GM18868 (cell line): ENCODE data around the gene TPRG1L.

Source experiments
- ATAC-seq: cut with Tn5 transposase; IDR thresholded peaks from one replicate; pipeline ENCODE4 v1.9.1; 2021; ENCODE audit warnings: mild to moderate bottlenecking, moderate library complexity; ENCODE audit not compliant: unreplicated experiment

The TPRG1L gene

DNA sequence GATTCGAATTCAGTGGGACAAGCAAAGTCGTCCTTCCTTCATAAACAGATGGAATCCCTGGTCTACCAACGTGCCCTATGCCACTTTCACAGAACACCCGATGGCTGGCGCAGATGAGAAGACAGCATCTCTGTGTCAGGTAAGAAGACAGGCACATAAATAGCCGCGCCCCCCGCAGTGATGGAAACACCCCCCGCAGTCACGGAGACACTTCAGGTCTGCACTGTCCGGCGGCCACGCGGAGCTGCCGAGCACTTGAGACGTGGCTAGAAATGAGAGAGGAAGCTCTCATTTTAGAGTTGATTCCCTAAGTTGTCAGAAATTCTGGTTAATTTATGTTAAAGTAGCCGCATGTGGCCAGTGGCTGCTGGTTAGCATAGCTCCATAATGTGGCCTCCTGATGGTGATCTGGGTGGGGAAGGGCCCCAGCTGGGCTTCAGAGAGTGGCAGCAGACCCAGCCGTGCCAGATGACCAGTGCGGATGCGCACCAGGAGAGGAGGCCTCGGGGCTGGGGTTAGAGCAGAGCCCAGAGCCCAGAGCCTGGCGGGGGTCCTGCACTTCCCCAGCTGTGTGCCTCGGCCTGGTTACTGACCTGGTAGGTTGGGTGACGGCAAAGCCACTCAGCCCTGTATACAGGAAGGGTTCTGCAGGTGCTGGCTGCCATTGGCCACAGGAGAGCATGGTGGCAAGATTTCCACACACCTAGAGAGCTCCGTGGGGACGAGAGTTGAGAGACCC lies 2.9 kb downstream of the TPRG1L start:
- no peak for ATAC-seq

DNA sequence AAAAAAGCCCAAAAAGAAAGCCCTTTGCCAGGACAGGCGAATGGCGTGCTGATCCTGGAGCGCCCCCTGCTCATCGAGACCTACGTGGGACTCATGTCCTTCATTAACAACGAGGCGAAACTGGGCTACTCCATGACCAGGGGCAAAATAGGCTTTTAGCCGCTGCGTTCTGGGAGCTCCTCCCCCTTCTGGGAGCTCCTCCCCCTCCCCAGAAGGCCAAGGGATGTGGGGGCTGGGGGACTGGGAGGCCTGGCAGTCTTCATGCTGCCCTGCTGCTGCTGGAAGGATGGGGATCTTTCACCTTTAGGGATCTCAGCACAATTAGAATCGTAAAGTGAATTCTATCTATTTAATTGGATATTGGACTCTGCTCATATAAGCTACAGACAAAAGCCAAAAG lies 3.6 kb downstream of the TPRG1L start:
- ATAC-seq: no peak

DNA sequence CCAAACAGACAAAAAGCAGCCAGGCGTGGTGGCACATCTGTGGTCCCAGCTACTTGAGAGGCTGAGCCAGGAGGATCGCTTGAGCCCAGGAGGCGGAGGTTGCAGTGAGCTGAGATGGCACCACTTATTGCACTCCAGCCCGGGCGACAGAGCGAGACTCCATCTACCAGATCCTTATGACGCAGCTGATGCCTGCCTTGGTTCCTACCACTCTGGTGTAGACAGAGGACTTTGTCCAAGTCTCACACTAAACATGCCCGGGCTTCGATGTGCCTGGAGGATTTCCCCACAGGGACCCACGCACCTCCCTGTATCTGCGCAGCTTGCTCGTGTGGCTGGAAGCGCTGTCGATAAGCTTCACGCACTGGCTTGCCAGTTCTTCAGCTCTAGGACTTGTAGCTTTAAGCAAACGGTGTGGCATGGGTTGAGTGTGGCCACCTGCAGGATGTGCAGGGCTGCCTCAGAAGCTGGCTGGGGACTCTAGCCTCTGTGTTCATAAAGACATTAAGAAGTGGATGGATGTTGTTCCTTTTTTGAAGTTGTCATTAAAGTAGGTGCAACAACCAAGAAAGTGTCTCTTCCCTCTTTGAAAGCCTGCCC lies 4.8 kb downstream of the TPRG1L start:
- ATAC-seq: no peak

DNA sequence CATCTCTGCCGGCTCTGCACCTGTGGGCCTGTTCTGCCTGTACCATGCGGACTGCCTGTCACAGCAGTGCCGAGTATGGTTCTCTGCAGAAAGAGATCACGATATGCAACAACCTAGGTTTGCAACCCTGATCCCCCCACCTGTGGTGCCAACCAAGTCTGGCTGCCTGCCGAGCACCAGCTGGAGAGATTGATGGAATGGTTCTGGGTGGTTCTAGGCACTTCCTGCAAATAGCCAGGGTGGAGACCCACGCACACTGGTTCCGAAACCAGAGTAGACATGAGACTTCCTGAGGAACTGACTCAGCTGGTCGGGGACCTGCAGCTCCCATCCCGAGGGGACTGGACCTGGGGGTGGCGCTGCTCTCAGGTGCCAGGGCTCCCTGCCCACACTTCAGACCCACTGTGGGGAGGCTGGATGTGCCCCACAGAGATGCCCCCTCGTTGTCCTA lies 5.4 kb downstream of the TPRG1L start:
- no peak for ATAC-seq

DNA sequence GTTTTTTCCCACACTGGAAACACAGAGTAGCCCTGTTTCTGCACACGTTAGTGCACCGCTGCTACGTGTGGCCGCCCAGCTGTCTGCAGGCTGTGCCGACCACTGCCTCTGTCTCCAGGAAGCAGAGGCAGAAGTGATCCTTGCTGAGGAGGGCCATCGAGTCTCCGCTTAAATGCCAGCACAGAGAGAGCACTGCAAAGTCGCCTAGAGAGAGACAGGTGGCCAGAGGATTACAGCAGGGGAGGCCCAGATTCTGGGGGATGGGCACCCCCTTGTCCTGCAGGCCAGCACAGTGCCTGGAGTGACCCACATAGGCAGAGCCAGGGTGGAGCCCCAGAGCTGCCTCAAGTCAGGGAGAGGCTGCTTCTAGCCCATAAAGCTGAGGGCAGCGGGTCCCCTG lies 6.1 kb downstream of the TPRG1L start:
- no peak for ATAC-seq

DNA sequence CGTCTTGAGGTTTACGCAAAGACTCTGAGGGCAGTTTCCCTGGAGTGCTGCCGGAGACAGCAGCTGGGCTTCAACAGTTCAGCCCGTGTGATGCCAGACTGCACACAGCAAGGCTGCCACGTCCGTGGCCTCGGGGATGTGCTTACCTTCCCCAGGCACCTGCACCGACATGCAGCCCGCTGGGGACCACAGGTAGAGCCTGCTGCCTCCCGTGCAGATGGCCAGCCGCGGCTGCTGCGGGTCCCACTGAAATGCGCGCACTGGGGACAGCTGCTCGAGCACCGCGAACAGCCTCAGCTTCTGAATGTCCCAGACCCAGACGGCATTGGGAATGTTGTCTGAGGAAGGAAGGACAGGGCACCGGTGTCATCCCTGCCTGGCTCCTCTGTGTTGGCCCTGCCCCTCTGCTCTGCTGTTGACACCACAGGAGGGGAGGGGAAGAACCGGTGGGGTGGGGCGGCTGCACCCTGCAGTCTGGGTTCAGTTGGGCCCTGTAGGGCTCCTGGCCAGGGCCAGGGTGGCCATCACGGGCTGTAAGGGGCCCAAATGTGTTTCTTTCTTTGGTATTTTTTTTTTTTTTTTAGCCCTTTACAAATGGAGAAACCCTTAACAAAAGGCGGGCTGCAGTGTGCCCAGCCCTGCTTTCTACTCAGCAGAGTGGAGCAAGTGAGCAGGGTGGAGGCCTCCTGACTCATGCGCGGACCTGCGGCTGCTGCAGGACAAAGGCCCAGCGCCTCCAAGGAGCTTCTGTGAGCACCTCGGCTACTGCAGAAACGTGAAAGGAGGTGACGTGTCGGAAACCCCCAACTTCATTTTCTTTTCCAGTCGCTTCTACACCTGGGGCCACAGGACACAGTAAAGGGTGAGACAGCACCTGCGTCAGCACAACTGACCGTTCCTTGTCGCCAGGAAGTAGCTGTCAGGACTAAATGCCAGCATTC lies 6.8 kb downstream of the TPRG1L start:
- no peak for ATAC-seq

- ATAC-seq: no peak
These were observed 7.5 kb downstream of the TPRG1L start for GRCh38 chr1:3632298-3632697.

GRCh38 chr1:3632716-3633343 lies 8.0 kb downstream of the TPRG1L start:
- ATAC-seq: no peak

DNA sequence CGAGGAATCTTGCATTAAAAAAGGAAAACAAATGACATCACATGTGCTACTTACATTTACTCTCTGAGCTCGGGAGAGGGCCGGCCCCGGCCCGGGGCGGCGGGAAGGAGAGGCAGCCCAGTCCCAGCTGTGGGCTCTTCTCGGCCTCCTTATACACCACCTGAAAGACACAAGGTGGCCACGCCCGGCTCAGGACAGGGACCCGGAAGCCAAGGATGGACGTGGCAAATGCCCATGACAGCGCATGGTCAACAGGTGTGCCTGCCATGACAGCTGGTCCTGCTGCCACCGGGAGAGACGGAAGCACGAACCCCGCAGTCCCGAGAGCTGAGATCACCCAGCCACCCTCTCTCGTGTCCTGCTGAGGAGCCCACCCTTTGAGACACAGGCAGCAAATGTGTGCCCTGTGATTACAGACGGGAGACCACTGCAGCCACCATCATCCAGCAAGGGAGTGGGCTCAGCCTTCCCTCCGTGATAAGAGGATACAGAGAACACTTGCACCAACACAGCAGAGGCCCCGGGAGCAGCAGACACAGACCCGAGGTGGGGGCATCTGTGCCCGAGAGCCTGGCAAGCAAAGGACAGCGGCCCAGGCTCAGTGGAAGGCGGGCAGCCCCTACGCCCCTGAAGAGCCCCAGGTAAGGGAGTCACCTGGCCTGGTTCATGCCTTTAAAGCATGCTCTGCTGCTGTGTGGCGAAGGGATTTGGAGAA lies 8.7 kb downstream of the TPRG1L start:
- no peak for ATAC-seq

- ATAC-seq: no peak
These were observed 9.4 kb downstream of the TPRG1L start for GRCh38 chr1:3634059-3634800.

- ATAC-seq: no peak
These were observed 11.3 kb downstream of the TPRG1L start for GRCh38 chr1:3636080-3636479.

- no peak for ATAC-seq
These were observed 11.7 kb downstream of the TPRG1L start for GRCh38 chr1:3636531-3636930.

- no peak for ATAC-seq
These were observed 13.2 kb downstream of the TPRG1L start for GRCh38 chr1:3638027-3638426.

DNA sequence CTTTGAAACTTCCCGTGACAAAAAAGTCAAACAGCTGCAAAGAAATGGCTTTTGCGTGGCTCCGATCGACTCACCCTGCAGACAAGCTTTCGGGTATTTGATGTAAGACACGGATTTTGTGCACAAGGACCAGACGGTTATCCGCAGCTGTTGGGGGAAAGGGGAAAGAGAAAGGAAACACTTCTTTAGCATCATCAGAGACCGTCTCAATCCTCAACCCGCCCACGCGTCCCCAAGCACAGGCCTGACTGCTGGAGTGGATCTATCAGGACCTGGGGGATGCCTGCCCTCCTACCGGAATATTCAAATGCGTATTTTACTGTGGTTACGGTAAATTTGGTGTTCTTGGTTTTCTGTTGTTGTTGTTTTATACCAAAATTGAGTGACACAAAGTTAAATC lies 13.9 kb downstream of the TPRG1L start:
- ATAC-seq: no peak

DNA sequence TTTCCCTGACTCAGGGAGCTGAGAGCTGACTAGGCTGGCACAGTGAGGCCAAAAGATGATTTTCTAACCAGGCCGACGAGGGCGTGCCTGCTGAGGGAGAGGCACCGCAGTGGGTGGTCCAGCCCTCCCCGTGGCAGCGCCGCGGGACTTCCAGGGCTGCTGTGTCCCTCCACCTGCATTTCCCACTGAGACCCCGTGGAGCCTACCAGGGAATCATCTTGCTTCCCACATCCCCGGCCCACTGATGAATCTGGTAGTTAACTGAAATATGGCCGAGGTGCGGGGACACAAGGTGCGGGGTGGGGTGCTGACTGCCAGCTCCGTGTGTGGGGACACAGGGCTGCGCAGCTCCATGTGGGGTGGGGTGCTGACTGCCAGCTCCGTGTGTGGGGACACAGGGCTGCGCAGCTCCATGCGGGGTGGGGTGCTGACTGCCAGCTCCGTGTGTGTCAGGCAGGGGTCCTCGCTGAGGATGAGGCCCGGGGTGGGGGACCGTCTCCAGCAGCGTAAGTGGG lies 14.6 kb downstream of the TPRG1L start:
- ATAC-seq: no peak

GRCh38 chr1:3640121-3640837 lies 15.5 kb downstream of the TPRG1L start:
- no peak for ATAC-seq

- ATAC-seq: no peak
These were observed 16.4 kb downstream of the TPRG1L start for GRCh38 chr1:3641046-3641760.

DNA sequence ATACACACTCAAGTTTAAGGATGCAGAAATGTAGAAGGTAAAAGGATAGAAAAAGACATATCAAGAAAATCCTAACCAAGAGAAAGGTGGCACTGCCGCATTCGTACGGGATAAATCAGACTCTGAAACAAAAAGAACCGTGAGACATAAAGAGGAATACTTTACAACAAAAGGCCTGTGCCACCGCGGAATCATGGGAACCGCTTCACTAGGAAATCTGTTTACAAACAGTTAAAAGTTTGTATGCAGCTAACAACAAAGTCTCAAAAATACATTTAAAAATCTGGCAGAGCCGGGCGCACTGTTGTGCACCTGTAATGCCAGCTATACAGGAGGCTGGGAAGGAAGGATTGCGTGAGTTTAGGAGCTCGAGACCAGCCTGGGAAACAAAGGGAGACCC lies 17.0 kb downstream of the TPRG1L start:
- ATAC-seq: no peak
